HUES48 (cell line): Measurements from ENCODE around the gene CHAF1B.

Experiments used
- H3K27ac ChIP-seq: one replicate; pipeline ENCODE4 v1.7.0; 2013; ENCODE audit warnings: low read depth, low read length, inconsistent platforms
- H3K27me3 ChIP-seq: 2 replicates; pipeline ENCODE4 v1.6.1; 2013; ENCODE audit warnings: mild to moderate bottlenecking, low read length; ENCODE audit not compliant: control insufficient read depth, insufficient read depth
- H3K36me3 ChIP-seq: 2 replicates; pipeline ENCODE4 v1.6.1; 2013; ENCODE audit warnings: low read length; ENCODE audit not compliant: control insufficient read depth, insufficient read depth
- H3K4me1 ChIP-seq: 2 replicates; pipeline ENCODE4 v1.6.1; 2013; ENCODE audit warnings: mild to moderate bottlenecking, low read length; ENCODE audit not compliant: control insufficient read depth, insufficient read depth
- H3K4me3 ChIP-seq: 2 replicates; pipeline ENCODE4 v1.5.1; 2013; ENCODE audit warnings: mild to moderate bottlenecking, low read depth, low read length
- H3K9ac ChIP-seq: 2 replicates; pipeline ENCODE4 v1.6.1; 2013; ENCODE audit warnings: mild to moderate bottlenecking, low read depth, low read length, moderate library complexity
- H3K9me3 ChIP-seq: 2 replicates; pipeline ENCODE4 v1.6.1; 2013; ENCODE audit warnings: low read length; ENCODE audit not compliant: control insufficient read depth, insufficient read depth

The CHAF1B gene

GRCh38 chr21:36411301-36411700, 26.1 kb downstream of the CHAF1B start:
- Histone ChIP-seq H3K36me3 (peaks cover 46% of the 10 kb centered on the region), H3K9me3 (no peaks in the 10 kb centered on the region), H3K27me3 (no peaks in the 10 kb centered on the region), H3K4me3 (no peak overlapping the region), H3K9ac (no peak overlapping the region), H3K4me1 (peaks cover 7% of the 10 kb centered on the region; the same call in 1 of the 2 replicates), H3K27ac (no peak overlapping the region)

DNA sequence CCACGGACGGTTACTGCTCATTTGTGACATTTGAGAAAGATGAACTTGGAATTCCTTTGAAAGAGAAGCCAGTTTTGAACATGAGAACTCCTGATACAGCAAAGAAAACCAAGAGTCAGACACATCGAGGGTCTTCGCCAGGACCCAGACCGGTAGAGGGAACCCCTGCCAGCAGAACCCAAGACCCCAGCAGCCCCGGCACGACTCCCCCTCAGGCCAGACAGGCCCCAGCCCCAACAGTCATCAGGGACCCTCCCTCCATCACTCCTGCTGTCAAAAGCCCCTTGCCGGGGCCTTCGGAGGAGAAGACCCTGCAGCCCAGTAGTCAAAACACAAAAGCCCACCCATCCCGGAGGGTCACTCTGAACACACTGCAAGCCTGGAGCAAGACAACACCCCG, 27.7 kb downstream of the CHAF1B start:
- no peak overlapping the region for H3K27ac ChIP-seq
- no peaks in the 10 kb centered on the region for H3K27me3 ChIP-seq
- H3K9me3 ChIP-seq: no peaks in the 10 kb centered on the region
- peaks cover 55% of the 10 kb centered on the region for H3K36me3 ChIP-seq
- no peak overlapping the region for H3K9ac ChIP-seq
- no peak overlapping the region for H3K4me3 ChIP-seq
- peaks cover 7% of the 10 kb centered on the region; the same call in 1 of the 2 replicates for H3K4me1 ChIP-seq

- Histone ChIP-seq H3K4me3 (no peak overlapping the region), H3K27me3 (no peaks in the 10 kb centered on the region), H3K9me3 (no peaks in the 10 kb centered on the region), H3K27ac (no peak overlapping the region), H3K36me3 (peaks cover 45% of the 10 kb centered on the region), H3K9ac (no peak overlapping the region), H3K4me1 (peaks cover 7% of the 10 kb centered on the region; the same call in 1 of the 2 replicates)
Observed at GRCh38 chr21:36415375-36415774, 30.2 kb downstream of the CHAF1B start.

DNA sequence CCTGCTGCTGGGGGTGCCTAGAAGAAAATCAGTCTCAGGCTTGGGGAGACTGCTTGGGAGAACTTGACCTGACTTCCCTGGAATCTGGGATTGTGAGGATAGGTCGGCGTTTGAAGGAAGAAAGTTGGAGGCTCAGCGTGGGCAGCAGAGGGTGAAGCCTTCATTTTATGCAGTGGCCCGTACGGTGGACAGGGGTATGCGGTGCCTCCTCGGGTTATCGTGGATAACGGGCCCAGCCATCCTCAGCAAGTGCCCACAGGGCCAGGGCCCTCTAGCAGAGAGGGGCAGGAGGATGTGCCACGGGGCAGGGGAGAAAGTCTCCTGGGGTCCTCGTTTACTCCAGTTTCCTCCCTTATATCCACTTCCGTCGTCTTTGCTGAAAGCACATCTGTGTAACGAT, 34.0 kb downstream of the CHAF1B start:
- no peak overlapping the region for H3K9ac ChIP-seq
- no peak overlapping the region for H3K27ac ChIP-seq
- H3K9me3 ChIP-seq: no peaks in the 10 kb centered on the region
- peaks cover 18% of the 10 kb centered on the region for H3K36me3 ChIP-seq
- peaks cover 7% of the 10 kb centered on the region; the same call in 1 of the 2 replicates for H3K4me1 ChIP-seq
- H3K4me3 ChIP-seq: no peak overlapping the region
- H3K27me3 ChIP-seq: no peaks in the 10 kb centered on the region

GRCh38 chr21:36419996-36420395, 34.8 kb downstream of the CHAF1B start:
- Histone ChIP-seq H3K36me3 (peaks cover 18% of the 10 kb centered on the region), H3K4me3 (no peak overlapping the region), H3K9me3 (no peaks in the 10 kb centered on the region), H3K27ac (no peak overlapping the region), H3K4me1 (peaks cover 6% of the 10 kb centered on the region; the same call in 1 of the 2 replicates), H3K27me3 (no peaks in the 10 kb centered on the region), H3K9ac (no peak overlapping the region)

DNA sequence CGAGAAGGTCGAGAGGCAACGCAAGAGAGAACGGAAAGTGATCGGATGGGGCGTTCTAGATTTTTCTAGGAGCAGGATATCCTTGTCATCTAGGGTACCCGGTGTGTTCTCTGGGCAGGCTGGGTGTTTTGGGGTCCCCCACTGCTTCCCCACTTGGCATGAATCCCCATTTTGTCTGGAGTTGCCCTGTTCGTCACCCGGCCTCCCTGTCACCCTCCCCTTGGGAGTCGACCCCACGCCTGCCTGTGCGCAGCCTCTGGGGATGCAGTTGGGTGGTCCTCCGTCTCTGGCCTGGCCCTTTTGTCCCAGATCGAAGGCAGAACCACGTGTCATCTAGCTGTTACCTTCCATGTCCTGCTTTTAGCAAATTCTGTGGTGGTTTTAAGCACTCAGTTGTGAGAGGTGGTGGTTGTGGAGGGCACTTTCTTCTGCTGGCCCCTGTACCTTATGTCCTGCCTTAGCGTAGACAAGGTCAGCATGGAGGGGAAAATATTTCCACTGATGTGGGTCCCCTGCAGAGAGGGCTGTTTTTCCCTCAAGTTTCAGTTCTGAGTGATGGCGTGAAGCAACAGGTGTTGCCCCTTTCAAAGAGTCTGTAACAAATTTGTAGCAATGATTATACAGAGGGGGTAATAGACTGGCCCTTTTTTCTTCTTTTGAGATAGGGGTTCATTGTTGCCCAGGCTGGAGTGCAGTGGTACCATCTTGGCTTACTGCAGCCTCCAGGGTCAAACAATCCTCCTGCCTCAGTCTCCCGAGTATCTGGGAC, 35.6 kb downstream of the CHAF1B start:
- H3K36me3 ChIP-seq: peaks cover 18% of the 10 kb centered on the region
- H3K9me3 ChIP-seq: no peaks in the 10 kb centered on the region
- H3K27ac ChIP-seq: no peak overlapping the region
- no peaks in the 10 kb centered on the region for H3K4me1 ChIP-seq
- H3K9ac ChIP-seq: no peak overlapping the region
- H3K4me3 ChIP-seq: no peak overlapping the region
- no peaks in the 10 kb centered on the region for H3K27me3 ChIP-seq

DNA sequence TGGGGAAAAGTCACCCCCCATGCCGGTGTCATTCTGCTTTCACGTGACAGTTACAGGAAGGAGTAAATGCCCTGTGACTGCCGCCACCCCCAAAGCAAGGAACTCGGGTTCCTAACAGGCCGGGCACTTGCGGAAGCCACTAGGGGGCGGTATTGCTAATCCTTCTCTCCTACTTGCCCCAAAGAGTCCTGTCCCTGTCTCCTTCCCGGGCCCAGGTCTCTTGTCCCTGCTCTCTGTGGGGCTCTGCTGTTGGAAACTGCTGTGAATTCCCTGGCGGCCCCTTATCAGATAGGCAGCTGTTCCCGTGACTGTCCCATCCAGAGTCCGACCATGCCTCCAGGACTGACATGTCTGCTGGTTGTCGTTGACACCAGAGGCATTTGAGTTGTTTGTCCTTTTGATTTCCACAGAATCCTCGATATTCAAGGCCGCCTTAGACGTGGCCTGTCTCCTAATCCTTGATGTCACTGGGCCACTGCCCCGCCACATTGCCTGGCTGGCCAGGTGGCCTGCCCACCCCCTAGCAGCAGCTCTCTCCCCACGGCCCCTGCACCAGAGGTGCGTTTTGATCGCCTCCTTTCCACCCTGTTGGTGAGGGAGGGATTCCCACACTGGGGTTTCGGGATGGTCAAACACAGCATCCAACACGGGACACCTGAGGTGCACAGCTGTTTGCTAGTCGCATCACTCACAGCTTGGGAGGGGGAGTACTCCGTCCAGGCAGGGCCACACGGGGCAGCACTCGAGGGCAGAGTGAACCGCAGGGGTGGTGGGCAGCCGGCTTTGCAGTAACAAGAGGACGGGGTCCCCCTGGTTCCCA, 37.3 kb downstream of the CHAF1B start:
- peaks cover 3% of the 10 kb centered on the region; the same call in 1 of the 2 replicates for H3K36me3 ChIP-seq
- no peaks in the 10 kb centered on the region for H3K27me3 ChIP-seq
- no peaks in the 10 kb centered on the region for H3K4me1 ChIP-seq
- H3K9me3 ChIP-seq: no peaks in the 10 kb centered on the region
- no peak overlapping the region for H3K4me3 ChIP-seq
- no peak overlapping the region for H3K9ac ChIP-seq
- peak overlapping the region; percentile 49 for H3K27ac ChIP-seq

DNA sequence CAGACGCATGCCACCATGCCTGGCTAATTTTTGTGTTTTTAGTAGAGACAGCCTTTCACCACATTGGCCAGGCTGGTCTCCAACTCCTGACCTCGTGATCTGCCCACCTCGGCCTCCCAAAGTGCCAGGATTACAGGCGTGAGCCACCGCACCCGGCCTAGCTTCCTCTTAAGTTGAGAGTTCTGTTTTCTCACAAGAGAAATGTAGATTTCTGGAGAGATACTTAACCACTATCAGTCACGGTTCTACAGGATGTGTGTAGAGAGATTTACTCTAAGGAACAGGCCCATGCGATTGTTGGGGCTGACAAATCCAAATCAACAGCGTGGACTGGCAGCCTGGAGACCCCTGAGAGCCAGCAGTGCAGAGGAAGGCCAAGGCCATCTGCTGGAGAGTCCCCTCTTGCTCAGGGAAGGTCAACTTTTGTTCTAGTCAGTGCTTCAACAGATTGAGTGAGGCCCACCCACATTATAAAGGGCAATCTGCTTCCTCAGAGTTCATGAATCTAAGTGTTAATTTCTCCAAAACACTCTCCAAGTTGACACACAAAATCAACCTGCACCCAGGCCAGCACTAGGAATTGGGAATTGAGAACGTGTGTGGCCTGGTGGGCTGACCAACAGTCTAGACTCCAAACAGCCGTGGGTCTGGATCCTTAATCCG, 38.7 kb downstream of the CHAF1B start:
- no peak overlapping the region for H3K4me3 ChIP-seq
- H3K9ac ChIP-seq: no peak overlapping the region
- no peaks in the 10 kb centered on the region for H3K4me1 ChIP-seq
- no peaks in the 10 kb centered on the region for H3K9me3 ChIP-seq
- no peaks in the 10 kb centered on the region for H3K36me3 ChIP-seq
- H3K27ac ChIP-seq: no peak overlapping the region
- H3K27me3 ChIP-seq: no peaks in the 10 kb centered on the region

- Histone ChIP-seq H3K4me3 (no peak overlapping the region), H3K27me3 (no peaks in the 10 kb centered on the region), H3K36me3 (no peaks in the 10 kb centered on the region), H3K27ac (no peak overlapping the region), H3K4me1 (no peaks in the 10 kb centered on the region), H3K9me3 (no peaks in the 10 kb centered on the region), H3K9ac (no peak overlapping the region)
Observed at GRCh38 chr21:36424592-36424991, 39.4 kb downstream of the CHAF1B start.

DNA sequence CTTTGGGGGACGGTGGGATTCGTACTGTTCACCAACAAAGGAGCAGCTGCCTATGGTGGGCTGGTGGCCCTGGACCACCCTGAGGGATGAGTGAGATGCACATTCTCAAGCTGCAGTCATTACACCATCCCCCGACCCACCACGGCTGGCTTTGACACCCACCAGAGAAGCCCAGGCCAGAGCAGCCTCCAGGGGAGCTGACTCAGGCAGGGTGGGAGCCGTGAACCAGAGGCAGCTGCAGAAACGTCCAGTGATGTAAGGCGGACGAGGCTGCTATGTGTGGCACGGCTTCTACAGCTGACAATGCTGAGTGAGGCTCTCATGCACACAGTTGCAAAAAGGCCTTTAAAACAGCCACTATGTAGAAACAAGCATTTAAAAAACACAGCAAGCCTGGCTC, 40.1 kb downstream of the CHAF1B start:
- Histone ChIP-seq H3K27ac (no peak overlapping the region), H3K9me3 (no peaks in the 10 kb centered on the region), H3K4me1 (0 out of 2 replicates have a peak, but pooled peaks cover 4% of the 10 kb centered on the region), H3K36me3 (no peaks in the 10 kb centered on the region), H3K27me3 (no peaks in the 10 kb centered on the region), H3K9ac (no peak overlapping the region), H3K4me3 (no peak overlapping the region)
